PC-3 (cell line): ENCODE data around the gene LAMA3. TPM values are rescaled to one million over a fixed set of nuclear protein-coding genes. Genes with fewer than 3 reads are reported as not detected.
"Not testable (repeated sequence)": the region's sequence is repeated elsewhere in the genome, so short reads cannot be mapped to it uniquely, and the experiment has no call there.

ENCODE experiments used
- ATAC-seq: fragments of 200-7000 bp; cut with Tn5 transposase; 2 replicates; pipeline ENCODE4 v1.9.1; 2020; ENCODE audit warnings: mild to moderate bottlenecking, moderate library complexity
- BruUV-seq: library from RNA; stranded (reverse); fragments of 400-500 nt; replicated peaks from 2 replicates; lab custom pipeline; 2021; lab: Mats Ljungman, UMichigan
- CTCF ChIA-PET: fragments of 300-600 bp; sonication (Branson Sonifier 250); formaldehyde crosslinking; loops from one replicate; lab custom pipeline; 2022; ENCODE audit warnings: antibody characterized with exemption; lab: Charles Lee
- POLR2A ChIA-PET: fragments of 300-600 bp; sonication (Branson Sonifier 250); formaldehyde crosslinking; loops from one replicate; lab custom pipeline; 2022; ENCODE audit warnings: antibody characterized with exemption; ENCODE audit not compliant: unreplicated experiment; lab: Charles Lee
- DNase-seq: peaks from one replicate; pipeline ENCODE4 v3.0.0-alpha.2; 2015
- H2AFZ ChIP-seq: fragments of 300-600 bp; sonication (generic); 2 replicates; pipeline ENCODE4 v1.6.0; 2016; ENCODE audit warnings: antibody characterized with exemption, low read length
- H3F3A ChIP-seq: fragments of 300-600 bp; sonication (generic); one replicate; pipeline ENCODE4 v1.6.0; 2017; ENCODE audit warnings: antibody characterized with exemption, low read length, control low read depth, mild to moderate bottlenecking; ENCODE audit not compliant: unreplicated experiment
- H3K27ac ChIP-seq: fragments of 300-600 bp; sonication (generic); 2 replicates; pipeline ENCODE4 v1.5.1; 2016; ENCODE audit warnings: mild to moderate bottlenecking, low read length
- H3K27me3 ChIP-seq: fragments of 300-600 bp; sonication (generic); 2 replicates; pipeline ENCODE4 v1.6.1; 2016; ENCODE audit warnings: low read length, mixed read lengths
- H3K36me3 ChIP-seq: fragments of 300-600 bp; sonication (generic); 2 replicates; pipeline ENCODE4 v1.6.1; 2016; ENCODE audit warnings: low read depth, mixed run types, low read length, mixed read lengths
- H3K4me1 ChIP-seq: fragments of 300-600 bp; sonication (generic); 2 replicates; pipeline ENCODE4 v1.5.1; 2016; ENCODE audit warnings: low read length; ENCODE audit not compliant: insufficient read depth
- H3K4me2 ChIP-seq: fragments of 300-600 bp; sonication (generic); 2 replicates; pipeline ENCODE4 v1.6.0; 2016; ENCODE audit warnings: low read length
- H3K4me3 ChIP-seq: fragments of 300-600 bp; sonication (generic); 2 replicates; pipeline ENCODE4 v1.5.1; 2016; ENCODE audit warnings: mild to moderate bottlenecking, low read length, mixed read lengths
- H3K79me2 ChIP-seq: fragments of 300-600 bp; sonication (generic); 2 replicates; pipeline ENCODE4 v1.6.1; 2017; ENCODE audit warnings: low read length, mixed read lengths
- H3K9ac ChIP-seq: fragments of 300-600 bp; sonication (generic); 2 replicates; pipeline ENCODE4 v1.6.0; 2016; ENCODE audit warnings: mild to moderate bottlenecking, low read length
- H3K9me2 ChIP-seq: fragments of 300-600 bp; sonication (generic); replicated peaks from 2 replicates; pipeline ENCODE4 v1.6.1; 2016; ENCODE audit warnings: mixed run types, low read length, mixed read lengths
- H3K9me3 ChIP-seq: fragments of 300-600 bp; sonication (generic); 2 replicates; pipeline ENCODE4 v1.6.1; 2016; ENCODE audit warnings: low read length, mixed read lengths
- H4K20me1 ChIP-seq: fragments of 300-600 bp; sonication (generic); 2 replicates; pipeline ENCODE4 v1.6.1; 2016; ENCODE audit warnings: low read length, mixed read lengths
- CTCF ChIP-seq: fragments of 300-600 bp; sonication (generic); conservative IDR thresholded peaks from 2 replicates; pipeline ENCODE4 v1.5.1; 2017; ENCODE audit warnings: antibody characterized with exemption, low read depth, mild to moderate bottlenecking, low read length
- EZH2 ChIP-seq: fragments of 300-600 bp; sonication (generic); IDR thresholded peaks from one replicate; pipeline ENCODE4 v1.6.1; 2017; ENCODE audit warnings: antibody characterized with exemption, mild to moderate bottlenecking, low read length; ENCODE audit not compliant: unreplicated experiment
- EZH2phosphoT487 ChIP-seq: fragments of 300-600 bp; sonication (generic); IDR thresholded peaks from 2 replicates; pipeline ENCODE4 v1.6.1; 2018; ENCODE audit warnings: mild to moderate bottlenecking, antibody characterized with exemption, low read length, borderline replicate concordance
- intact Hi-C: fragments of 100-400 bp; cut with micrococcal nuclease; formaldehyde crosslinking; loops from 2 replicates; pipeline ENCODE4 v1.9.0; 2023
- total RNA-seq: library from RNA; depleted of rRNA; stranded (reverse); fragments of >200 nt; gene quantifications from 2 replicates; pipeline ENCODE4 v1.2.3, GENCODE V29; 2014

The LAMA3 gene
- total RNA-seq, 1 experiment from 2014 or later: 224 TPM

- Histone ChIP-seq H3K9ac (no peak overlapping the region), H4K20me1 (no peaks in the 10 kb centered on the region), H3K4me3 (no peak overlapping the region), H3K4me1 (peaks cover 32% of the 10 kb centered on the region), H2AFZ (no peak overlapping the region), H3K27ac (no peak overlapping the region), H3K36me3 (peaks cover 10% of the 10 kb centered on the region), H3K9me3 (no peaks in the 10 kb centered on the region), H3K4me2 (no peak overlapping the region), H3K9me2 (no peaks in the 10 kb centered on the region), H3K27me3 (no peaks in the 10 kb centered on the region), H3K79me2 (peaks cover 48% of the 10 kb centered on the region), H3F3A (no peaks in the 10 kb centered on the region)
- POLR2A ChIA-PET: no interaction called here
- intact Hi-C loops: no loop called here
- CTCF ChIA-PET: no interaction called here
- TF ChIP-seq EZH2 (no peak), CTCF (no peak), EZH2phosphoT487 (no peak)
- BruUV-seq: no TSS peak
- no peak for ATAC-seq
- DNase-seq: no peak
Observed at GRCh38 chr18:23738151-23738550, 48.9 kb downstream of the LAMA3 start.

GRCh38 chr18:23738575-23738974, 49.3 kb downstream of the LAMA3 start:
- H3K4me3 ChIP-seq: no peak overlapping the region
- no peaks in the 10 kb centered on the region for H4K20me1 ChIP-seq
- no peaks in the 10 kb centered on the region for H3K9me2 ChIP-seq
- no peak overlapping the region for H3K9ac ChIP-seq
- peaks cover 32% of the 10 kb centered on the region for H3K4me1 ChIP-seq
- no peak overlapping the region for H2AFZ ChIP-seq
- ATAC-seq (no peak), DNase-seq (no peak)
- no peak for TF ChIP-seq EZH2phosphoT487
- no peak for TF ChIP-seq CTCF
- no peak for TF ChIP-seq EZH2
- no peaks in the 10 kb centered on the region for H3K9me3 ChIP-seq
- ChIA-PET CTCF (interaction anchor here (0.6 to 1.0 kb wide), 2 partner anchors 35 to 45 kb away, joined by 3 to 4 read pairs; no protein-coding TSS in a partner anchor), POLR2A (interaction anchor here (0.5 kb wide), 1 partner anchor 286 kb away, joined by 3 read pairs; the partner anchor contains the start of gene RIOK3)
- H3K79me2 ChIP-seq: peaks cover 51% of the 10 kb centered on the region
- H3K4me2 ChIP-seq: no peak overlapping the region
- no peaks in the 10 kb centered on the region for H3K27me3 ChIP-seq
- no peak overlapping the region for H3K27ac ChIP-seq
- no TSS peak for BruUV-seq
- H3K36me3 ChIP-seq: peaks cover 10% of the 10 kb centered on the region
- no peaks in the 10 kb centered on the region for H3F3A ChIP-seq
- intact Hi-C loops: no loop called here

- Histone ChIP-seq H3K9me3 (no peaks in the 10 kb centered on the region), H3F3A (no peaks in the 10 kb centered on the region), H3K27me3 (no peaks in the 10 kb centered on the region), H3K36me3 (peaks cover 3% of the 10 kb centered on the region), H3K4me3 (no peak overlapping the region), H3K9ac (no peak overlapping the region), H3K4me2 (peak overlapping the region; percentile 26), H4K20me1 (no peaks in the 10 kb centered on the region), H3K4me1 (peaks cover 32% of the 10 kb centered on the region), H3K9me2 (no peaks in the 10 kb centered on the region), H3K27ac (peak overlapping the region; percentile 46), H2AFZ (no peak overlapping the region), H3K79me2 (peaks cover 58% of the 10 kb centered on the region)
- ATAC-seq (peak; percentile 56), DNase-seq (peak; percentile 59)
- ChIA-PET POLR2A (no interaction called here), CTCF (no interaction called here)
- intact Hi-C loops: no loop called here
- no peak for TF ChIP-seq CTCF
- TF ChIP-seq EZH2phosphoT487: no peak
- TF ChIP-seq EZH2: no peak
- BruUV-seq: no TSS peak
Observed at GRCh38 chr18:23740105-23740830, 51.0 kb downstream of the LAMA3 start.

- H3K4me2 ChIP-seq, H3K36me3 ChIP-seq, BruUV-seq, H4K20me1 ChIP-seq, CTCF ChIA-PET, H3F3A ChIP-seq, intact Hi-C loops, H3K27me3 ChIP-seq, H3K9me2 ChIP-seq, H3K9me3 ChIP-seq, POLR2A ChIA-PET, H2AFZ ChIP-seq, H3K9ac ChIP-seq, H3K4me3 ChIP-seq: not testable (repeated sequence)
- Histone ChIP-seq H3K4me1 (peaks cover 32% of the 10 kb centered on the region), H3K27ac (peak overlapping the region; percentile 64), H3K79me2 (peaks cover 47% of the 10 kb centered on the region)
- ATAC-seq (peak; percentile 54), DNase-seq (peak; percentile 47)
Observed at GRCh38 chr18:23741967-23742366, 52.7 kb downstream of the LAMA3 start.
